Mesendoderm (in vitro differentiated cells): Measurements from ENCODE around the gene SNRPN. TPM values are rescaled to one million over a fixed set of nuclear protein-coding genes. Genes with fewer than 3 reads are reported as not detected.
"Not testable (repeated sequence)": the region's sequence is repeated elsewhere in the genome, so short reads cannot be mapped to it uniquely, and the experiment has no call there.

ENCODE experiments used
- DNase-seq: peaks from one replicate; pipeline ENCODE4 v3.0.0; 2013
- H2AK5ac ChIP-seq: 2 replicates; pipeline ENCODE4 v1.6.1; 2013; ENCODE audit warnings: low read length, inconsistent platforms
- H2BK120ac ChIP-seq: 2 replicates; pipeline ENCODE4 v1.6.1; 2013; ENCODE audit warnings: low read depth, mild to moderate bottlenecking, low read length, moderate library complexity, mixed read lengths
- H2BK15ac ChIP-seq: replicated peaks from 2 replicates; pipeline ENCODE4 v1.6.1; 2013; ENCODE audit warnings: low read depth, mild to moderate bottlenecking, moderate library complexity
- H2BK5ac ChIP-seq: 2 replicates; pipeline ENCODE4 v1.6.1; 2013; ENCODE audit warnings: low read length, inconsistent platforms
- H3K18ac ChIP-seq: 2 replicates; pipeline ENCODE4 v1.6.1; 2013; ENCODE audit warnings: mild to moderate bottlenecking, low read length, mixed read lengths
- H3K23ac ChIP-seq: one replicate; pipeline ENCODE4 v1.6.1; 2013; ENCODE audit warnings: low read length
- H3K27ac ChIP-seq: 2 replicates; pipeline ENCODE4 v1.5.1; 2013; ENCODE audit warnings: low read depth, mild to moderate bottlenecking, inconsistent platforms, low read length, moderate library complexity
- H3K27me3 ChIP-seq: 2 replicates; pipeline ENCODE4 v1.6.1; 2013; ENCODE audit warnings: low read length, control low read depth, mild to moderate bottlenecking, inconsistent platforms; ENCODE audit not compliant: insufficient read depth, poor library complexity
- H3K36me3 ChIP-seq: 2 replicates; pipeline ENCODE4 v1.6.1; 2013; ENCODE audit warnings: low read length, inconsistent platforms; ENCODE audit not compliant: control insufficient read depth, insufficient read depth
- H3K4ac ChIP-seq: one replicate; pipeline ENCODE4 v1.6.1; 2013; ENCODE audit warnings: low read depth, mild to moderate bottlenecking, low read length, moderate library complexity
- H3K4me1 ChIP-seq: 2 replicates; pipeline ENCODE4 v1.6.1; 2013; ENCODE audit warnings: low read depth, low read length, inconsistent platforms; ENCODE audit not compliant: control insufficient read depth
- H3K4me2 ChIP-seq: 2 replicates; pipeline ENCODE4 v1.6.1; 2013; ENCODE audit warnings: low read length
- H3K4me3 ChIP-seq: 2 replicates; pipeline ENCODE4 v1.5.1; 2013; ENCODE audit warnings: mild to moderate bottlenecking, low read length
- H3K56ac ChIP-seq: one replicate; pipeline ENCODE4 v1.6.1; 2013; ENCODE audit warnings: low read length
- H3K79me1 ChIP-seq: 2 replicates; pipeline ENCODE4 v1.6.1; 2013; ENCODE audit warnings: low read length, inconsistent platforms
- H3K79me2 ChIP-seq: 2 replicates; pipeline ENCODE4 v1.6.1; 2013; ENCODE audit warnings: mild to moderate bottlenecking, low read length; ENCODE audit not compliant: control insufficient read depth, insufficient read depth
- H3K9ac ChIP-seq: 2 replicates; pipeline ENCODE4 v1.6.1; 2013; ENCODE audit warnings: low read length, inconsistent platforms
- H4K5ac ChIP-seq: one replicate; pipeline ENCODE4 v1.6.1; 2013; ENCODE audit warnings: low read length
- H4K8ac ChIP-seq: one replicate; pipeline ENCODE4 v1.6.1; 2013; ENCODE audit warnings: low read depth, mild to moderate bottlenecking, control low read depth, low read length, moderate library complexity
- WGBS: extraction: QIAGEN DNeasy Blood & Tissue Kit; methylation state at CpG from one replicate; pipeline ENCODE4 v1.1.7; 2013; ENCODE audit warnings: low lambda C conversion rate, missing lambda C conversion rate; ENCODE audit not compliant: insufficient coverage; ENCODE audit errors: extremely low coverage; 5-methylcytosine and 5-hydroxymethylcytosine counted together
- polyA plus RNA-seq, 2 experiments: library from polyadenylated mRNA; stranded (reverse); fragments of 200-250 nt; gene quantifications; one replicate each; pipeline ENCODE4 v1.2.3, GENCODE V29; 2013

The SNRPN gene
- 441 TPM for polyA plus RNA-seq (2013, experiment 1 of 2)
- polyA plus RNA-seq (2013, experiment 2 of 2), result 447 TPM

GRCh38 chr15:24954783-24955530 lies at the start of gene SNRPN, which contains the start of gene SNURF:
Gene SNRPN, plus strand, starts transcription at chr15:24954987. Its CDS starts 19,467 bp downstream, at chr15:24974454.
Gene SNURF, plus strand, starts transcription at chr15:24954987. Its CDS starts 62 bp downstream, at chr15:24955049.
- peak within 1 kb of the TSS; percentile 9 for H3K18ac ChIP-seq

GRCh38 chr15:24916305-24917009 lies 38.3 kb upstream of the SNRPN start:
- H3K36me3 ChIP-seq, result no peaks in the 10 kb centered on the region
- no peaks in the 10 kb centered on the region for H3K27me3 ChIP-seq
- no peak overlapping the region for H3K9ac ChIP-seq
- no peaks in the 10 kb centered on the region for H3K79me1 ChIP-seq
- no peak overlapping the region for H2BK5ac ChIP-seq
- H4K5ac ChIP-seq, result no peak overlapping the region
- DNase-seq, result no peak
- H3K4ac ChIP-seq, result no peak overlapping the region
- no peak overlapping the region for H2BK15ac ChIP-seq
- H3K4me2 ChIP-seq, result no peak overlapping the region
- H3K79me2 ChIP-seq, result no peaks in the 10 kb centered on the region
- no peak overlapping the region for H2AK5ac ChIP-seq
- no peak overlapping the region for H2BK120ac ChIP-seq
- H3K4me1 ChIP-seq, result no peaks in the 10 kb centered on the region
- no peak overlapping the region for H3K56ac ChIP-seq
- no peak overlapping the region for H3K27ac ChIP-seq
- H4K8ac ChIP-seq, result no peak overlapping the region
- no peak overlapping the region for H3K18ac ChIP-seq
- H3K23ac ChIP-seq, result no peak overlapping the region
- no peak overlapping the region for H3K4me3 ChIP-seq
- WGBS, result 100% methylated on average over 2 of the region's 8 CpGs

More at GRCh38 chr15:24954783-24955530, at the start of gene SNRPN, which contains the start of gene SNURF:
- no peaks in the 10 kb centered on the region for H3K4me1 ChIP-seq
- H3K79me1 ChIP-seq, result no peaks in the 10 kb centered on the region
- no peak within 1 kb of the TSS for H3K23ac ChIP-seq
- peak; percentile 83 for DNase-seq
- H3K4ac ChIP-seq, result no peak within 1 kb of the TSS
- peaks cover 43% of the 10 kb centered on the region for H3K79me2 ChIP-seq
- H3K27ac ChIP-seq, result peak within 1 kb of the TSS; percentile 90
- peak within 1 kb of the TSS; percentile 98 for H3K56ac ChIP-seq
- H2BK15ac ChIP-seq, result no peak within 1 kb of the TSS
- no peaks in the 10 kb centered on the region for H3K36me3 ChIP-seq
- H3K4me2 ChIP-seq, result peak within 1 kb of the TSS; percentile 20
- H3K27me3 ChIP-seq, result no peaks in the 10 kb centered on the region
- no peak within 1 kb of the TSS for H2BK120ac ChIP-seq
- H4K8ac ChIP-seq, result no peak within 1 kb of the TSS
- peak within 1 kb of the TSS; percentile 94 for H2BK5ac ChIP-seq
- no peak within 1 kb of the TSS for H4K5ac ChIP-seq
- H3K9ac ChIP-seq, result peak within 1 kb of the TSS; percentile 87
- peak within 1 kb of the TSS; percentile 96 for H3K4me3 ChIP-seq
- H2AK5ac ChIP-seq, result peak within 1 kb of the TSS; percentile 62
- WGBS, result no CpG with 5 or more reads among the region's 47 CpGs

- no CpG with 5 or more reads among the region's 14 CpGs for WGBS
- H3K4me2 ChIP-seq, result no peak overlapping the region
These were observed 37.4 kb upstream of the SNRPN start for GRCh38 chr15:24917431-24917830.

GRCh38 chr15:24919446-24919845 lies 35.3 kb upstream of the SNRPN start:
- Histone ChIP-seq H3K56ac (no peak overlapping the region), H2BK120ac (no peak overlapping the region), H3K79me2 (no peaks in the 10 kb centered on the region), H3K4ac (no peak overlapping the region), H3K27ac (no peak overlapping the region), H3K4me1 (no peaks in the 10 kb centered on the region), H3K9ac (no peak overlapping the region), H2BK5ac (no peak overlapping the region), H3K79me1 (no peaks in the 10 kb centered on the region), H4K8ac (no peak overlapping the region), H4K5ac (no peak overlapping the region), H3K4me3 (no peak overlapping the region), H3K23ac (no peak overlapping the region), H2BK15ac (no peak overlapping the region), H3K18ac (no peak overlapping the region), H2AK5ac (no peak overlapping the region), H3K27me3 (no peaks in the 10 kb centered on the region), H3K4me2 (no peak overlapping the region), H3K36me3 (no peaks in the 10 kb centered on the region)
- WGBS, result no CpG with 5 or more reads among the region's 2 CpGs
- peak; percentile 82 for DNase-seq

More at GRCh38 chr15:24917431-24917830, 37.4 kb upstream of the SNRPN start:
- no peak overlapping the region for H2BK15ac ChIP-seq
- no peak overlapping the region for H2BK5ac ChIP-seq
- no peaks in the 10 kb centered on the region for H3K79me2 ChIP-seq
- H3K4ac ChIP-seq, result no peak overlapping the region
- no peaks in the 10 kb centered on the region for H3K4me1 ChIP-seq
- no peak overlapping the region for H3K56ac ChIP-seq
- no peak overlapping the region for H2AK5ac ChIP-seq
- no peaks in the 10 kb centered on the region for H3K79me1 ChIP-seq
- no peak overlapping the region for H3K27ac ChIP-seq
- no peak overlapping the region for H3K23ac ChIP-seq
- no peak overlapping the region for H4K8ac ChIP-seq
- no peak overlapping the region for H3K9ac ChIP-seq
- no peaks in the 10 kb centered on the region for H3K27me3 ChIP-seq
- no peak for DNase-seq
- no peak overlapping the region for H3K4me3 ChIP-seq
- H2BK120ac ChIP-seq, result no peak overlapping the region
- no peaks in the 10 kb centered on the region for H3K36me3 ChIP-seq
- no peak overlapping the region for H4K5ac ChIP-seq
- H3K18ac ChIP-seq, result no peak overlapping the region

DNA sequence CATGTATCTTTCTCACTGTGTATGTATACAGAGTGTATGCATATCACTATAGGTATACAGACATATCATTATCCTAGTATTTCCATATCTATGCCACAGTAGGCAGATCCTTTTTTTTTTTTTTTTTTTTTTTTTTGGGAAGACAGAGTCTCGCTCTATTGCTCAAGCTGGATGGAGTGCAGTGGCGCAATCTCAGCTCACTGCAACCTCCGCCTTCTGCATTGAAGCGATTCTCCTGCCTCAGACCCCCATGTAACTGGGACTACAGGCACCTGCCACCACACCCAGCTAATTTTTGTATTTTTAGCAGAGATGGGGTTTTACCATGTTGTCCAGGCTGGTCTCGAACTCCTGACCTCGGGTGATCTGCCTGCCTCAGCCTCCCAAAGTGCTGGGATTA lies 32.0 kb upstream of the SNRPN start:
- H3K79me1 ChIP-seq, H3K4ac ChIP-seq, H2BK120ac ChIP-seq, H3K27ac ChIP-seq, H3K4me2 ChIP-seq, H3K18ac ChIP-seq, H4K5ac ChIP-seq, H3K79me2 ChIP-seq, H2AK5ac ChIP-seq, H3K4me1 ChIP-seq, DNase-seq, H3K4me3 ChIP-seq, H3K9ac ChIP-seq, H4K8ac ChIP-seq, H3K23ac ChIP-seq, H3K36me3 ChIP-seq, H2BK15ac ChIP-seq, H3K27me3 ChIP-seq, H3K56ac ChIP-seq, H2BK5ac ChIP-seq: not testable (repeated sequence)
- no CpG with 5 or more reads among the region's 6 CpGs for WGBS
